ENCODE data around the gene PARVA.

DNA sequence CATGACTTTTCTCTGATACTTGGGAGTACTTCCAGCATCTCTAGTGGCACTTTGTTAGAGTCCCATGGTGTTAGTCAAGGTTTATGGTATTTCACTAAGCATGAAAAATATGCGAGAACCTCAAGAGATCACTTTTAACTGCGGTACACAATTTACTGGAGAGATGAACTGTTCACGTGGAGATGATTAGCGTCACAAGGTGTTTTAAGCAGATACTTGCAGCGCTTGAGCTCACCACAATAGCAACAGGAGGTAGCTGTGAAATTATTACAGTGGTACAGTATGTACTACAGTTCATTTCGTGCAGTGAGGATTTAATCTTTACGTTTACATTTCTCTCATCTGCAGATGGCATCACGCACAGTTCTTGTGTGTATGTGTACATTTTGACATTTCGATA, 4.5 kb downstream of the PARVA start:
- TF ChIP-seq CTCF (IDR thresholded peaks at IDR 0.05; ENCODE audit: low read depth, low read length) = no peak
- no peak for TF ChIP-seq POLR2A (IDR thresholded peaks at IDR 0.05; ENCODE audit: extremely low read depth, insufficient read length)
- TF ChIP-seq, protein P1, sequence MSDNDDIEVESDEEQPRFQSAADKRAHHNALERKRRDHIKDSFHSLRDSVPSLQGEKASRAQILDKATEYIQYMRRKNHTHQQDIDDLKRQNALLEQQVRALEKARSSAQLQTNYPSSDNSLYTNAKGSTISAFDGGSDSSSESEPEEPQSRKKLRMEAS (IDR thresholded peaks at IDR 0.05; ENCODE audit: low read depth, low read length) = no peak
- TF ChIP-seq MYC (IDR thresholded peaks at IDR 0.05; ENCODE audit: low read depth, low read length) = no peak
